Ascending aorta (tissue), 2 donors: ENCODE measurements around the gene AUTS2. TPM values are rescaled to one million over a fixed set of nuclear protein-coding genes. Genes with fewer than 3 reads are reported as not detected.

ENCODE experiments used
- DNase-seq, 2 donors: peaks; one replicate each; pipeline ENCODE4 v3.0.0-alpha.2; 2019; ENCODE audit warnings: low spot score in 2 of 2
- H3K27ac ChIP-seq, 2 donors: fragments of 200-600 bp; sonication (generic); one replicate each; pipeline ENCODE4 v1.5.1; 2016 to 2017; ENCODE audit warnings: mild to moderate bottlenecking in 1 of 2
- H3K27me3 ChIP-seq: fragments of 200-600 bp; sonication (generic); one replicate; pipeline ENCODE4 v1.5.1; 2017
- H3K36me3 ChIP-seq, 2 donors: fragments of 200-600 bp; sonication (generic); one replicate each; pipeline ENCODE4 v1.5.1; 2016
- H3K4me1 ChIP-seq, 2 donors: fragments of 200-600 bp; sonication (generic); one replicate each; pipeline ENCODE4 v1.5.1; 2016 to 2017; ENCODE audit warnings: mild to moderate bottlenecking in 1 of 2
- H3K4me3 ChIP-seq, 2 donors: fragments of 200-600 bp; sonication (generic); one replicate each; pipeline ENCODE4 v1.5.1; 2016 to 2017; ENCODE audit warnings: mild to moderate bottlenecking in 1 of 2
- H3K9me3 ChIP-seq, 2 donors: fragments of 200-600 bp; sonication (generic); one replicate each; pipeline ENCODE4 v1.5.1; 2016
- CTCF ChIP-seq, 3 experiments: fragments of 200-600 bp in 2 of 3; fragments of 450-650 bp in 1 of 3; sonication (generic) in 2 of 3; IDR thresholded peaks; one replicate each; pipeline ENCODE4 v1.5.1; 2016 to 2019; ENCODE audit warnings: antibody characterized with exemption in 3 of 3, mild to moderate bottlenecking in 1 of 3, moderate library complexity in 1 of 3
- intact Hi-C: fragments of 100-400 bp; cut with DNase I; formaldehyde crosslinking; loops from one replicate; pipeline ENCODE4 v1.15.1; 2023
- total RNA-seq: library from RNA; depleted of rRNA; stranded (reverse); fragments of >200 nt; gene quantifications from one replicate; pipeline ENCODE4 v1.1.0, GENCODE V29; 2016

AUTS2 gene
- total RNA-seq, 1 donor from 2014 or later, result 90.4 TPM

- no peak overlapping the region for H3K4me3 ChIP-seq
These were observed 453.5 kb downstream of the AUTS2 start for GRCh38 chr7:70051726-70052125.

GRCh38 chr7:70052691-70053090 lies 454.4 kb downstream of the AUTS2 start:
- Histone ChIP-seq H3K9me3 (no peaks in the 10 kb centered on the region), H3K4me1 (no peaks in the 10 kb centered on the region), H3K36me3 (no peaks in the 10 kb centered on the region), H3K4me3 (no peak overlapping the region), H3K27me3 (no peaks in the 10 kb centered on the region), H3K27ac (no peak overlapping the region)
- no peak for DNase-seq
- TF ChIP-seq CTCF (IDR thresholded peaks at IDR 0.05), result no peak
- intact Hi-C loops, result no loop called here

More at GRCh38 chr7:70051726-70052125, 453.5 kb downstream of the AUTS2 start:
- H3K9me3 ChIP-seq, result no peaks in the 10 kb centered on the region
- H3K4me1 ChIP-seq, result no peaks in the 10 kb centered on the region
- no peak for DNase-seq
- no peak for TF ChIP-seq CTCF (IDR thresholded peaks at IDR 0.05)
- no peaks in the 10 kb centered on the region for H3K36me3 ChIP-seq
- intact Hi-C loops, result no loop called here
- no peaks in the 10 kb centered on the region for H3K27me3 ChIP-seq
- no peak overlapping the region for H3K27ac ChIP-seq

- no peak for TF ChIP-seq CTCF (IDR thresholded peaks at IDR 0.05)
- Histone ChIP-seq H3K36me3 (no peaks in the 10 kb centered on the region), H3K9me3 (no peaks in the 10 kb centered on the region), H3K27ac (no peak overlapping the region), H3K4me1 (no peaks in the 10 kb centered on the region), H3K27me3 (no peaks in the 10 kb centered on the region), H3K4me3 (no peak overlapping the region)
- intact Hi-C loops, result no loop called here
- no peak for DNase-seq
These were observed 455.1 kb downstream of the AUTS2 start for GRCh38 chr7:70053421-70053820.

GRCh38 chr7:70053989-70054388 lies 455.7 kb downstream of the AUTS2 start:
- no peaks in the 10 kb centered on the region for H3K36me3 ChIP-seq
- DNase-seq, result no peak
- no peak overlapping the region for H3K4me3 ChIP-seq
- H3K27ac ChIP-seq, result no peak overlapping the region
- intact Hi-C loops, result no loop called here
- no peak for TF ChIP-seq CTCF (IDR thresholded peaks at IDR 0.05)
- no peaks in the 10 kb centered on the region for H3K9me3 ChIP-seq
- H3K27me3 ChIP-seq, result no peaks in the 10 kb centered on the region
- no peaks in the 10 kb centered on the region for H3K4me1 ChIP-seq

GRCh38 chr7:70056363-70056762 lies 458.1 kb downstream of the AUTS2 start:
- Histone ChIP-seq H3K9me3 (no peaks in the 10 kb centered on the region), H3K4me3 (no peak overlapping the region), H3K27me3 (no peaks in the 10 kb centered on the region), H3K4me1 (no peaks in the 10 kb centered on the region), H3K36me3 (no peaks in the 10 kb centered on the region), H3K27ac (no peak overlapping the region)
- no peak for DNase-seq
- intact Hi-C loops, result no loop called here
- TF ChIP-seq CTCF (IDR thresholded peaks at IDR 0.05), result no peak
